Activated CD8-positive, alpha-beta memory T cell treated with anti-CD3 and anti-CD28 coated beads for 48 hours (primary cell): Measurements from ENCODE around the gene SAMM50.
"Not testable (repeated sequence)": the region's sequence is repeated elsewhere in the genome, so short reads cannot be mapped to it uniquely, and the experiment has no call there.

ENCODE experiments used
- DNase-seq, 3 experiments: peaks; one replicate each; pipeline ENCODE4 v3.0.0-alpha.2; 2020; ENCODE audit warnings: low read depth in 2 of 3, low spot score in 2 of 3

Gene SAMM50

GRCh38 chr22:44000123-44000522, 44.9 kb downstream of the SAMM50 start:
- DNase-seq: no peak

GRCh38 chr22:44001521-44001920, 46.3 kb downstream of the SAMM50 start:
- DNase-seq: no peak

GRCh38 chr22:44002324-44002723, 47.1 kb downstream of the SAMM50 start:
- no peak for DNase-seq

GRCh38 chr22:44002997-44003396, 47.8 kb downstream of the SAMM50 start:
- no peak for DNase-seq

GRCh38 chr22:44003405-44004103, 48.3 kb downstream of the SAMM50 start:
- no peak for DNase-seq

- DNase-seq: no peak
Observed at GRCh38 chr22:44004104-44004460, 48.8 kb downstream of the SAMM50 start.

- DNase-seq: no peak
Observed at GRCh38 chr22:44005524-44005923, 50.3 kb downstream of the SAMM50 start.

- DNase-seq: no peak
Observed at GRCh38 chr22:44012162-44012561, 56.9 kb downstream of the SAMM50 start.

- no peak for DNase-seq
Observed at GRCh38 chr22:44012591-44012990, 57.3 kb downstream of the SAMM50 start.

- no peak for DNase-seq
Observed at GRCh38 chr22:44014241-44014640, 59.0 kb downstream of the SAMM50 start.

GRCh38 chr22:44016586-44016985, 61.3 kb downstream of the SAMM50 start:
- DNase-seq: not testable (repeated sequence)

- DNase-seq: no peak
Observed at GRCh38 chr22:44018594-44018993, 63.4 kb downstream of the SAMM50 start.

- DNase-seq: no peak
Observed at GRCh38 chr22:44019416-44019815, 64.2 kb downstream of the SAMM50 start.

GRCh38 chr22:44019846-44020245, 64.6 kb downstream of the SAMM50 start:
- no peak for DNase-seq

- DNase-seq: no peak
Observed at GRCh38 chr22:44020981-44021380, 65.7 kb downstream of the SAMM50 start.

- DNase-seq: peak in 2 of 3 experiments; percentile 19 to 46
Observed at GRCh38 chr22:44023404-44024287, 68.4 kb downstream of the SAMM50 start.

GRCh38 chr22:44024288-44024921, 69.2 kb downstream of the SAMM50 start, which contains the start of gene PARVB:
TSS of gene PARVB (plus strand) at chr22:44024302. CDS start at chr22:44024340, 38 bp downstream.
- peak in 1 of 3 experiments; percentile 19 for DNase-seq

- no peak for DNase-seq
Observed at GRCh38 chr22:44025171-44026065, 70.2 kb downstream of the SAMM50 start.

- DNase-seq: no peak
Observed at GRCh38 chr22:44026066-44026629, 70.9 kb downstream of the SAMM50 start.
